ENCODE results near the gene ZNF133. TPM values are rescaled to one million over a fixed set of nuclear protein-coding genes. Genes with fewer than 3 reads are reported as not detected.
A peak's percentile ranks its signal among the peaks of the same experiment; 100 is the strongest.

ZNF133 gene
- total RNA-seq, 1 donor from 2014 or later: 16.7 TPM

DNA sequence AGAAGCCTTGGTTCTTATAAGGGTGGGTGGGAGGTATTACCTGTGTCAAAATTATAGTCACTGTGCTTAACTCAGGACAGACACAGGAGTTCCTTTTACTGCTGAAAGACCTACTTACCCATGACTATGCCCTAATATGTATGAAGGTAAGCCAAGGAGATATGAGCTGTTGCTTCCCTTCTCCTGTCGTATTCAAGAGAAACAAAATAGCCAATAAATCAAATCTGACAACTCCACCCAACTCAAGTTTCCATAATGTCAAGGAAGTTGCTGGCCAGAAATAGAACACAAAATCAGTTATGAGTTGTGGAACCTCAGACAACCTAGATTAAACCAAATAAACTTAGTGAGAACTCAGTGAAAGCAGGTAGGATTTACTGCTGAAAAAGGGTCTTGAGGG is 25.1 kb downstream of the ZNF133 start:
- no peaks in the 10 kb centered on the region for H3K27me3 Mint-ChIP-seq (ENCODE audit: low read depth)
- peaks cover 46% of the 10 kb centered on the region for H3K36me3 Mint-ChIP-seq (ENCODE audit: low read depth)
- DNase-seq (ENCODE audit: low spot score): no peak
- no peaks in the 10 kb centered on the region for H3K9me3 Mint-ChIP-seq (ENCODE audit: low read depth)
- H3K27ac Mint-ChIP-seq (ENCODE audit: unreplicated experiment): no peak overlapping the region
- no peak overlapping the region for H3K4me3 Mint-ChIP-seq (ENCODE audit: unreplicated experiment)
- TF ChIP-seq, protein P1, sequence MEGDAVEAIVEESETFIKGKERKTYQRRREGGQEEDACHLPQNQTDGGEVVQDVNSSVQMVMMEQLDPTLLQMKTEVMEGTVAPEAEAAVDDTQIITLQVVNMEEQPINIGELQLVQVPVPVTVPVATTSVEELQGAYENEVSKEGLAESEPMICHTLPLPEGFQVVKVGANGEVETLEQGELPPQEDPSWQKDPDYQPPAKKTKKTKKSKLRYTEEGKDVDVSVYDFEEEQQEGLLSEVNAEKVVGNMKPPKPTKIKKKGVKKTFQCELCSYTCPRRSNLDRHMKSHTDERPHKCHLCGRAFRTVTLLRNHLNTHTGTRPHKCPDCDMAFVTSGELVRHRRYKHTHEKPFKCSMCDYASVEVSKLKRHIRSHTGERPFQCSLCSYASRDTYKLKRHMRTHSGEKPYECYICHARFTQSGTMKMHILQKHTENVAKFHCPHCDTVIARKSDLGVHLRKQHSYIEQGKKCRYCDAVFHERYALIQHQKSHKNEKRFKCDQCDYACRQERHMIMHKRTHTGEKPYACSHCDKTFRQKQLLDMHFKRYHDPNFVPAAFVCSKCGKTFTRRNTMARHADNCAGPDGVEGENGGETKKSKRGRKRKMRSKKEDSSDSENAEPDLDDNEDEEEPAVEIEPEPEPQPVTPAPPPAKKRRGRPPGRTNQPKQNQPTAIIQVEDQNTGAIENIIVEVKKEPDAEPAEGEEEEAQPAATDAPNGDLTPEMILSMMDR (IDR thresholded peaks at IDR 0.05): no peak
- H3K4me1 Mint-ChIP-seq (ENCODE audit: low read depth): peaks cover 3% of the 10 kb centered on the region

GRCh38 chr20:18314786-18315406 is 26.6 kb downstream of the ZNF133 start:
- Mint-ChIP-seq H3K36me3 (ENCODE audit: low read depth) (peaks cover 41% of the 10 kb centered on the region), H3K4me3 (ENCODE audit: unreplicated experiment) (no peak overlapping the region), H3K4me1 (ENCODE audit: low read depth) (peaks cover 3% of the 10 kb centered on the region), H3K27me3 (ENCODE audit: low read depth) (no peaks in the 10 kb centered on the region), H3K9me3 (ENCODE audit: low read depth) (no peaks in the 10 kb centered on the region), H3K27ac (ENCODE audit: unreplicated experiment) (no peak overlapping the region)
- TF ChIP-seq, protein P1 (IDR thresholded peaks at IDR 0.05): no peak
- no peak for DNase-seq (ENCODE audit: low spot score)

DNA sequence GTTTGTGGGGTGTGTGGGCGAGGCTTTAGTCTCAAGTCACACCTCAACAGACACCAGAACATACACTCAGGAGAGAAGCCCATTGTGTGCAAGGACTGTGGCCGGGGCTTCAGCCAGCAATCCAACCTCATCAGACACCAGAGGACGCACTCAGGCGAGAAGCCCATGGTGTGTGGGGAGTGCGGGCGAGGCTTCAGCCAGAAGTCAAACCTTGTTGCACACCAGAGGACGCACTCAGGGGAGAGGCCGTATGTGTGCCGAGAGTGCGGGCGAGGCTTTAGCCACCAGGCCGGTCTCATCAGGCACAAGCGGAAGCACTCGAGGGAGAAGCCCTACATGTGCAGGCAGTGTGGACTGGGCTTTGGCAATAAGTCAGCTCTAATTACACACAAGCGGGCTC is 27.8 kb downstream of the ZNF133 start:
- Mint-ChIP-seq H3K27ac (ENCODE audit: unreplicated experiment) (no peak overlapping the region), H3K4me1 (ENCODE audit: low read depth) (no peaks in the 10 kb centered on the region), H3K4me3 (ENCODE audit: unreplicated experiment) (no peak overlapping the region), H3K27me3 (ENCODE audit: low read depth) (no peaks in the 10 kb centered on the region), H3K36me3 (ENCODE audit: low read depth) (peaks cover 41% of the 10 kb centered on the region), H3K9me3 (ENCODE audit: low read depth) (no peaks in the 10 kb centered on the region)
- TF ChIP-seq, protein P1 (IDR thresholded peaks at IDR 0.05): no peak
- no peak for DNase-seq (ENCODE audit: low spot score)

DNA sequence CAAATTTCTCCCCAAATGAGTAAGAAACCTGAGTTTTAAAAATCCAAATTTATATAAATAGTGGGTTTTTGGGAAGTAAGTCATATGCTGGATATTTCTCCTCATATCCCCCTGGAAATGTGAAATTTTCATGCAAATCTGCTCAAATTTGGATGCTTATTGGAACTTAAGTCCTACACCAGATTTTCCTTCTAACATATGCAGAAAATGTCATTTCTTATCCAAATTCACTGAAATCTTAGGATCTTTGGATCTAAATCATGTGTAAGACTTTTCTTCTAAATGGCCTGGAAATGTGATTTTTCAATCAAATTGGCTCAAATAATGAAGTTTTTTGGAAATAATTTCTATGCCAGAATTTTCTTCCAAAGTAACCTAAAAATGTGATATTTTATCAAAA is 33.0 kb downstream of the ZNF133 start:
- Mint-ChIP-seq H3K27me3 (ENCODE audit: low read depth) (no peaks in the 10 kb centered on the region), H3K4me1 (ENCODE audit: low read depth) (no peaks in the 10 kb centered on the region), H3K36me3 (ENCODE audit: low read depth) (peaks cover 15% of the 10 kb centered on the region), H3K9me3 (ENCODE audit: low read depth) (peaks cover under 1% of the 10 kb centered on the region), H3K4me3 (ENCODE audit: unreplicated experiment) (no peak overlapping the region), H3K27ac (ENCODE audit: unreplicated experiment) (no peak overlapping the region)
- TF ChIP-seq, protein P1 (IDR thresholded peaks at IDR 0.05): no peak
- no peak for DNase-seq (ENCODE audit: low spot score)

DNA sequence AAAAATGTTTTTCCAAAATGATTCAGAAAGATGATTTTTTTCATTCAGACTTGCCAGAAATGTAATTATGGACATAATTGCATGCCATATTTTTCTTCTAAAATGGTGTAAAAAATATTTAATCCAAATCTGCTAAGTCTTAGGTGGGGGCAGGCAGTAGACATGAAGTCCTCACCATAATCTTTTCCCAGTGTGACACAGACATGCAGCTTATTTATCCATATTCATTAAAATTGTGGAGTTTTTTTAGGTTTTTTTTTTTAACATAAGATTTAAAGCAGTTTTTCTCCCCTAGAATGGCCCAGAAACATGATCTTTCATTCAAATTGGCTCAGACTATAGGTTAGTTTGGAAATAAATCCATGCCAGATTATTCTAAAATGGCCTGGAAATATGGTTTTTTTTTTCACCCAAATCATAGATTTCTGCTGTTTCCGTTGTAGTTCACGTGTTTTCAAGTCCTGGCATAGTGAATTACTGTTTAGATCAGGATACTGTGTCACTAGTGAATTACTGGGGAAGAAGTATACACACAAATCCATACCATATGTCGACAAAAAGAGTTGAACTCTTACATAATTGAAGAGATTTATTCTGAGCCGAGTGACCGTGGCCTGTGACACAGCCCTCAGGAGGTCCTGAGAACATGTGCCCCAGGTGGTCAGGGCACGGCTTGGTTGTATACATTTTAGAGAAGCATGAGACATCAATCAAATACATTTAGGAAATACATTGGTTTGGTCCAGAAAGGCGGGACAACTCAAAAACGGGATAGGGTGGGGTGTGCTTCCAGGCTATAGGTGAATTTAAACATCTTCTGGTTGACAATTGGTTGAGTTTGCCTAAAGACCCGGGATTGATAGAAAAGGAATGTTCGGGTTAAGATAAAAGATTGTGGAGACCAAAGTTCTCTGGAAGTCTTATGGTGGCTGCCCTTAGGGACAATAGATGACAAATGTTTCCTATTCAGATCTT is 33.9 kb downstream of the ZNF133 start:
- Mint-ChIP-seq H3K36me3 (ENCODE audit: low read depth) (peaks cover 8% of the 10 kb centered on the region), H3K9me3 (ENCODE audit: low read depth) (peaks cover 4% of the 10 kb centered on the region), H3K4me3 (ENCODE audit: unreplicated experiment) (no peak overlapping the region), H3K4me1 (ENCODE audit: low read depth) (no peaks in the 10 kb centered on the region), H3K27ac (ENCODE audit: unreplicated experiment) (peak overlapping the region; percentile 46), H3K27me3 (ENCODE audit: low read depth) (no peaks in the 10 kb centered on the region)
- no peak for DNase-seq (ENCODE audit: low spot score)
- TF ChIP-seq, protein P1 (IDR thresholded peaks at IDR 0.05): no peak

Data from chondrocyte (in vitro differentiated cells).